Transverse colon (tissue), 4 donors: ENCODE data around the gene SLC7A14. TPM values are rescaled to one million over a fixed set of nuclear protein-coding genes. Genes with fewer than 3 reads are reported as not detected.

ENCODE experiments used
- DNase-seq: peaks from one replicate; pipeline ENCODE4 v3.0.0-alpha.2; 2019
- H3K27ac ChIP-seq, 4 donors: fragments of 200-600 bp; sonication (generic); 2 replicates each; pipeline ENCODE4 v1.5.1; 2016 to 2018; ENCODE audit warnings: inconsistent platforms in 4 of 4
- H3K27me3 ChIP-seq: fragments of 200-600 bp; sonication (generic); 2 replicates; pipeline ENCODE4 v1.5.1; 2017; ENCODE audit warnings: inconsistent platforms
- H3K36me3 ChIP-seq, 4 donors: fragments of 200-600 bp; sonication (generic); 2 replicates each; pipeline ENCODE4 v1.5.1; 2017 to 2019; ENCODE audit warnings: inconsistent platforms in 4 of 4
- H3K4me1 ChIP-seq, 4 donors: fragments of 200-600 bp; sonication (generic); 2 replicates each; pipeline ENCODE4 v1.5.1; 2017 to 2020; ENCODE audit warnings: inconsistent platforms in 4 of 4
- H3K4me3 ChIP-seq, 4 donors: fragments of 200-600 bp; sonication (generic); 1 replicate in 1 of 4; 2 replicates in 3 of 4; pipeline versions ENCODE4 v1.5.1 to v1.6.1; 2017 to 2019; ENCODE audit warnings: inconsistent platforms in 4 of 4
- H3K9me3 ChIP-seq, 2 donors: fragments of 200-600 bp; sonication (generic); 2 replicates each; pipeline ENCODE4 v1.5.1; 2017 to 2019; ENCODE audit warnings: inconsistent platforms in 2 of 2
- EP300 ChIP-seq: sonication (generic); formaldehyde crosslinking; IDR thresholded peaks from one replicate; pipeline ENCODE4 v1.6.1; 2017; ENCODE audit warnings: antibody characterized with exemption, low read depth
- POLR2A ChIP-seq: fragments of 450-650 bp; IDR thresholded peaks from one replicate; pipeline ENCODE4 v1.6.1; 2016; ENCODE audit warnings: antibody characterized with exemption, mild to moderate bottlenecking, moderate library complexity
- POLR2AphosphoS5 ChIP-seq, 3 donors: sonication (generic); formaldehyde crosslinking; IDR thresholded peaks; one replicate each; pipeline ENCODE4 v1.6.1; 2016; ENCODE audit warnings: antibody characterized with exemption in 3 of 3
- WGBS, 2 donors: methylation state at CpG; one replicate each; pipeline ENCODE4 v1.1.5; 2018; ENCODE audit warnings: low coverage in 1 of 2; 5-methylcytosine and 5-hydroxymethylcytosine counted together
- in situ Hi-C, 4 donors: fragments of 200-750 bp; cut with MboI; loops; one replicate each; pipeline versions ENCODE4 v1.15.0 to v1.15.1; 2017; ENCODE audit warnings: low sequenced_read_pairs in 3 of 4, low pct_ligation_motif_present in 1 of 4, low pct_unique_long_range_greater_than_20kb in 1 of 4
- intact Hi-C: fragments of 100-400 bp; cut with DNase I; formaldehyde crosslinking; loops from one replicate; pipeline ENCODE4 v1.15.1; 2023; ENCODE audit warnings: low total_unique reads
- total RNA-seq, 4 donors: library from RNA; depleted of rRNA; stranded (reverse); fragments of >200 nt; gene quantifications; one replicate each; pipeline ENCODE4 v1.1.0, GENCODE V29; 2016
- TF ChIP-seq, protein P1 (sequence below), 5 experiments: fragments of 200-600 bp in 3 of 5; fragments of 450-650 bp in 2 of 5; sonication (generic) in 3 of 5; IDR thresholded peaks; 1 replicate in 2 of 5; 2 replicates in 3 of 5; pipeline ENCODE4 v1.5.1; 2016 to 2017; ENCODE audit warnings: antibody characterized with exemption in 5 of 5, inconsistent platforms in 3 of 5, mild to moderate bottlenecking in 2 of 5, moderate library complexity in 1 of 5

Gene SLC7A14
- total RNA-seq, 4 donors from 2014 or later, result 0.48 to 0.80 (median 0.72) TPM

DNA sequence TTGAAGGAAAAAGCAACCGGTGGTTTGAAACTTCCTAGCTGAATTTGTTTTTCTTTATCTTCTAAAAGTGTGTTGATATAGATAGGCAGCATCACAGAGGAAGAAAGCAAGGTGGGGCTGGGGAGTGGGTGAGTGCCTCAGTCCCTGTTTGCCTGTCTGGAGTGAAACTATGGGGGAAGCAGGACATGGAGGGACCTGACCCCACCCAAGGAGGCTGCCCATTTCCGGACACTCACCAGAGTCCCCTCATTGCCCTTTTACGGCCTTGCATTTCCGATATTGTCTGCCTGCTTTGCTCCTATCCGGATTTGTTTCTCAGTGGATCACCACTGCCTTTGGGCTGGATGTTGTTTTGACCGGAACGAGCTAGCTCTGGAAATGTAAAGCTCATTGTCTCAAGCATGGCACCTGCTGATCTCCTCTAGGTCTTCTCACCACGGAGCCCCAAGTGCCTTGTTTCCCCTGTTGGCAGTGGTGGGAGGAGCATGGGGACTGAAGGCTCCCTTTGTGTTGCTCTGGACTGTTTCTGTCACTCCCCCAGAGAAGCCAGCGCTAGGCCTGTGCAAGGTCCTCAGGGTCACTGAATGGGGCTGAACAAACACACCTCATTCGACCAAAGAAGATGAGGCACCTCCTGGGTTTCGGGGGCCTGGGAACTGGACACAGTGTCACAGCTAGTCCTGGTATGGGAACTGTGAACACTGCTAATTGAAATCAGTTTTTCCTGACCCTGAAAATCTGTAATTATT lies 160.2 kb downstream of the SLC7A14 start:
- Histone ChIP-seq H3K36me3 (no peaks in the 10 kb centered on the region), H3K4me1 (peaks cover 0 to 3% (median 0%) of the 10 kb centered on the region in 4 donors), H3K4me3 (no peak overlapping the region), H3K9me3 (no peaks in the 10 kb centered on the region), H3K27me3 (peaks cover 1% of the 10 kb centered on the region), H3K27ac (no peak overlapping the region)
- intact Hi-C loops (no loop called here), in situ Hi-C loops (loop anchor here in 1 of 4 donors (25.0 kb wide), 1 partner anchor 387 kb away; no protein-coding TSS in a partner anchor)
- DNase-seq, result no peak
- TF ChIP-seq POLR2A, result no peak
- no peak for TF ChIP-seq POLR2AphosphoS5 (IDR thresholded peaks at IDR 0.05)
- TF ChIP-seq, protein P1, sequence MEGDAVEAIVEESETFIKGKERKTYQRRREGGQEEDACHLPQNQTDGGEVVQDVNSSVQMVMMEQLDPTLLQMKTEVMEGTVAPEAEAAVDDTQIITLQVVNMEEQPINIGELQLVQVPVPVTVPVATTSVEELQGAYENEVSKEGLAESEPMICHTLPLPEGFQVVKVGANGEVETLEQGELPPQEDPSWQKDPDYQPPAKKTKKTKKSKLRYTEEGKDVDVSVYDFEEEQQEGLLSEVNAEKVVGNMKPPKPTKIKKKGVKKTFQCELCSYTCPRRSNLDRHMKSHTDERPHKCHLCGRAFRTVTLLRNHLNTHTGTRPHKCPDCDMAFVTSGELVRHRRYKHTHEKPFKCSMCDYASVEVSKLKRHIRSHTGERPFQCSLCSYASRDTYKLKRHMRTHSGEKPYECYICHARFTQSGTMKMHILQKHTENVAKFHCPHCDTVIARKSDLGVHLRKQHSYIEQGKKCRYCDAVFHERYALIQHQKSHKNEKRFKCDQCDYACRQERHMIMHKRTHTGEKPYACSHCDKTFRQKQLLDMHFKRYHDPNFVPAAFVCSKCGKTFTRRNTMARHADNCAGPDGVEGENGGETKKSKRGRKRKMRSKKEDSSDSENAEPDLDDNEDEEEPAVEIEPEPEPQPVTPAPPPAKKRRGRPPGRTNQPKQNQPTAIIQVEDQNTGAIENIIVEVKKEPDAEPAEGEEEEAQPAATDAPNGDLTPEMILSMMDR (IDR thresholded peaks at IDR 0.05), result no peak
- no peak for TF ChIP-seq EP300
- WGBS, 2 donors, result 73 to 84% methylated on average over 3 to 11 of the region's 11 CpGs

DNA sequence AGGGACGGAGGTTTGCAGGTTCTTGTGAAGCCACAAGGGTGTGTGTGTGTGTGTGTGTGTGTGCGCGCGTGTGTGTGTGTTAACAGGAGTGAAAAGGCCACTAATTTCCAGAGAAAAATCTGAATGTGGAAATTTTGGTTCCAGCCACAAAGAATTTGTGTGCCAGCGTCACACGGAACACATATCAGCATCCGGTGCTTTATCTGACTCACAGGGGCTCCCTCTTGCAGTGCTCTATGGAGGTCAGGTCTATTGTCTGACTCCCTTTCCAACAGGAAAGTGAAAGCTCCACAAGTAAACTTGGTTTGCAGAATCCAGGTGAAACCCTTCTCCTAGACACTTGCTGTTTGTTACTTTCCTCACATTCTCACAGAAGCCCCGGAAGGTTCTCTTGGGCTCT lies 161.0 kb downstream of the SLC7A14 start:
- Histone ChIP-seq H3K27me3 (peaks cover 9% of the 10 kb centered on the region), H3K4me3 (no peak overlapping the region), H3K9me3 (no peaks in the 10 kb centered on the region), H3K4me1 (peaks cover 0 to 3% (median 0%) of the 10 kb centered on the region in 4 donors), H3K27ac (no peak overlapping the region), H3K36me3 (no peaks in the 10 kb centered on the region)
- intact Hi-C loops (no loop called here), in situ Hi-C loops (loop anchor here in 3 of 4 donors (25.0 kb wide), 3 partner anchors 113 to 387 kb away; no protein-coding TSS in a partner anchor)
- WGBS, 2 donors, result 83 to 88% methylated on average over 4 to 8 of the region's 8 CpGs
- DNase-seq, result no peak
- TF ChIP-seq POLR2A, result no peak
- TF ChIP-seq, protein P1 (IDR thresholded peaks at IDR 0.05), result no peak
- no peak for TF ChIP-seq POLR2AphosphoS5 (IDR thresholded peaks at IDR 0.05)

DNA sequence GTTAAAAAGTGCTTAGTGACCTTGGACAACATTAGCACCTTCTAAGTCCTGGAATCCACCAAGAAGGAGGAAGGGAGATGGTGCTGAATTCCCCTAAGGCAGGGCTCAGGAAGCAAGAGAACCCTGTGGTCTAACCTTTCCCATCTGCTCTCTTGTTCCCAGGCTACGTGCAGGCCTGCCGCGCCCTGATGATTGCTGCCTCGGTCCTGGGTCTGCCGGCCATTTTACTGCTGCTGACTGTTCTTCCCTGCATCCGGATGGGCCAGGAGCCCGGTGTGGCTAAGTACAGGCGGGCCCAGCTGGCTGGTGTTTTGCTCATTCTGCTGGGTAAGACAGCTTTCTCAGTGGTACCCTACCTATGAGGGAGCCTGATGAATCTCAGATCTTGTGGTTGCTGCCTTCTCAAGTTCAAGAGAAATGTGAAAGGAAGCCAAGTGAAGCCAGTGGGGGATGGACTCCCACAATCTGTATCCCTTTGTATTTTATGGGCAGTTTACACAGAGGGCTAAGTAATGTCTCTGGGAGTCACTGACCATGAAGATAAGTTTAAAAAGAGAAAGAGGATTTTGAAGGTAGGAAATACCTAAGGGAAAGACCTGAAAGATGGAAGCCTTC lies 162.8 kb downstream of the SLC7A14 start:
- WGBS, 2 donors, result 84 to 100% methylated on average over 1 to 8 of the region's 8 CpGs
- H3K4me3 ChIP-seq, result no peak overlapping the region
- H3K4me1 ChIP-seq, result peaks cover 4 to 19% (median 17%) of the 10 kb centered on the region in 4 donors
- no peaks in the 10 kb centered on the region for H3K9me3 ChIP-seq
- no peak for DNase-seq
- intact Hi-C loops, result no loop called here
- no peak for TF ChIP-seq POLR2AphosphoS5 (IDR thresholded peaks at IDR 0.05)
- TF ChIP-seq, protein P1 (IDR thresholded peaks at IDR 0.05), result no peak
- TF ChIP-seq EP300, result no peak
- no peak for TF ChIP-seq POLR2A
- H3K27ac ChIP-seq, result no peak overlapping the region
- in situ Hi-C loops, result loop anchor here in 3 of 4 donors (25.0 kb wide), 3 partner anchors 111 to 389 kb away; no protein-coding TSS in a partner anchor
- peaks cover 27% of the 10 kb centered on the region for H3K27me3 ChIP-seq
- H3K36me3 ChIP-seq, result no peaks in the 10 kb centered on the region

DNA sequence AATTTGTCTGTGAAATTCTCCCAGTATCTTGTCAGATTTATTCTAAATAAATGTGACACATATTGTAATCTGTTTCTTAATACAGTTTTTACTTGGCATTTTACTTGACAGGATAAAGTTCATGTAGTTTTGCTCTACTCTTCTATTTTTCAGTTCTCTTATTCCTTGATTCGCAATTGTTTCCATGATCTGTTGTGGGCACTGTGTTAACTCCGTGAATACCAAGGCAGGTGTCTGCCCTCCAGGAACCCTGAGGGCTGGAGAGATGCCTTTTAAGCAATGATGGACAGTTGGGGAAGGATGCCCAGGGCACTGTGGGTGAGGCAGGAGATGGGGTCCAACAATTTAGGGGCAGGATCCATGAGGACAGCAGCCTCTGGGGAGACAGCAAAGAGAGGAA lies 164.1 kb downstream of the SLC7A14 start:
- in situ Hi-C loops, result loop anchor here in 3 of 4 donors (25.0 kb wide), 3 partner anchors 109 to 391 kb away; no protein-coding TSS in a partner anchor
- Histone ChIP-seq H3K4me3 (no peak overlapping the region), H3K27me3 (peaks cover 40% of the 10 kb centered on the region), H3K4me1 (peaks cover 4 to 19% (median 18%) of the 10 kb centered on the region in 4 donors), H3K27ac (no peak overlapping the region), H3K9me3 (no peaks in the 10 kb centered on the region), H3K36me3 (no peaks in the 10 kb centered on the region)
- TF ChIP-seq POLR2AphosphoS5 (IDR thresholded peaks at IDR 0.05) (no peak), POLR2A (no peak), EP300 (no peak)
- TF ChIP-seq, protein P1 (IDR thresholded peaks at IDR 0.05), result no peak
- 79 to 80% methylated on average over 1 to 2 of the region's 2 CpGs for WGBS, 2 donors
- DNase-seq, result no peak
- intact Hi-C loops, result no loop called here
